WTC11 (cell line): ENCODE results near the gene OR2L2. TPM values are rescaled to one million over a fixed set of nuclear protein-coding genes. Genes with fewer than 3 reads are reported as not detected.

ENCODE experiments used
- ATAC-seq: fragments of 200-7000 bp; cut with Tn5 transposase; 2 replicates; pipeline ENCODE4 v1.10.0; 2021; ENCODE audit warnings: mild to moderate bottlenecking, moderate library complexity
- CTCF ChIA-PET: fragments of 300-600 bp; sonication (Branson Sonifier 250); formaldehyde crosslinking; loops from one replicate; lab custom pipeline; 2021; ENCODE audit warnings: antibody characterized with exemption; lab: Charles Lee
- POLR2A ChIA-PET: fragments of 350-600 bp; sonication (Branson Sonifier 250); formaldehyde crosslinking; loops from one replicate; lab custom pipeline; 2021; ENCODE audit warnings: antibody characterized with exemption; lab: Charles Lee
- DNase-seq: peaks from one replicate; pipeline ENCODE4 v3.0.0; 2021; ENCODE audit warnings: low spot score
- H3K27ac Mint-ChIP-seq: 2 replicates; pipeline ENCODE4 v1.8.0; 2021; ENCODE audit warnings: mixed read lengths
- H3K27me3 Mint-ChIP-seq: 2 replicates; pipeline ENCODE4 v1.8.0; 2021; ENCODE audit warnings: low read depth, mild to moderate bottlenecking, moderate library complexity, mixed read lengths
- H3K36me3 Mint-ChIP-seq: 2 replicates; pipeline ENCODE4 v1.8.0; 2021; ENCODE audit warnings: mixed read lengths
- H3K4me1 Mint-ChIP-seq: 2 replicates; pipeline ENCODE4 v1.8.0; 2022; ENCODE audit warnings: mixed read lengths
- H3K4me3 Mint-ChIP-seq: 2 replicates; pipeline ENCODE4 v1.8.0; 2021; ENCODE audit warnings: mild to moderate bottlenecking, moderate library complexity, mixed read lengths
- H3K9me3 Mint-ChIP-seq: 2 replicates; pipeline ENCODE4 v1.8.0; 2021; ENCODE audit warnings: mixed read lengths
- CREM ChIP-seq: sonication (generic); formaldehyde crosslinking; IDR thresholded peaks from 2 replicates; pipeline ENCODE4 v1.8.1; 2022; ENCODE audit warnings: mild to moderate bottlenecking, missing genetic modification reagents, moderate library complexity
- EMX1 ChIP-seq: fragments of 250-450 bp; sonication (Bioruptor Pico); IDR thresholded peaks from 2 replicates; pipeline ENCODE4 v1.8.0; 2021; ENCODE audit warnings: mild to moderate bottlenecking
- FOXK1 ChIP-seq: sonication (generic); formaldehyde crosslinking; IDR thresholded peaks from 2 replicates; pipeline ENCODE4 v1.8.0; 2022; ENCODE audit warnings: mild to moderate bottlenecking, moderate library complexity, missing genetic modification reagents
- GRHL2 ChIP-seq: fragments of 250-450 bp; sonication (Bioruptor Pico); IDR thresholded peaks from 2 replicates; pipeline ENCODE4 v1.8.0; 2022; ENCODE audit warnings: mild to moderate bottlenecking, moderate library complexity; ENCODE audit not compliant: insufficient replicate concordance, severe bottlenecking
- IRF2 ChIP-seq: sonication (generic); formaldehyde crosslinking; IDR thresholded peaks from 2 replicates; pipeline ENCODE4 v1.8.0; 2022; ENCODE audit warnings: low read depth, missing genetic modification reagents, borderline replicate concordance
- JAZF1 ChIP-seq: fragments of 250-450 bp; sonication (Bioruptor Pico); IDR thresholded peaks from 2 replicates; pipeline ENCODE4 v1.9.0; 2021; ENCODE audit warnings: moderate library complexity, mild to moderate bottlenecking, inconsistent platforms
- NFYB ChIP-seq: sonication (generic); formaldehyde crosslinking; conservative IDR thresholded peaks from 2 replicates; pipeline ENCODE4 v1.8.0; 2022; ENCODE audit warnings: low read depth, missing genetic modification reagents
- RORB ChIP-seq: fragments of 250-450 bp; sonication (Bioruptor Pico); IDR thresholded peaks from 2 replicates; pipeline ENCODE4 v1.9.0; 2021; ENCODE audit warnings: mild to moderate bottlenecking
- SP1 ChIP-seq: sonication (generic); formaldehyde crosslinking; conservative IDR thresholded peaks from 2 replicates; pipeline ENCODE4 v1.8.1; 2022; ENCODE audit warnings: missing genetic modification reagents
- ZMAT4 ChIP-seq: fragments of 250-450 bp; sonication (Bioruptor Pico); IDR thresholded peaks from 2 replicates; pipeline ENCODE4 v1.9.0; 2021; ENCODE audit warnings: mild to moderate bottlenecking
- ZNF232 ChIP-seq: sonication (generic); formaldehyde crosslinking; IDR thresholded peaks from 2 replicates; pipeline ENCODE4 v1.8.0; 2022; ENCODE audit warnings: mild to moderate bottlenecking, missing genetic modification reagents
- ZNF532 ChIP-seq: fragments of 250-450 bp; sonication (Bioruptor Pico); IDR thresholded peaks from 2 replicates; pipeline ENCODE4 v1.9.0; 2021; ENCODE audit warnings: mild to moderate bottlenecking, borderline replicate concordance
- ZSCAN18 ChIP-seq: fragments of 250-450 bp; sonication (Bioruptor Pico); IDR thresholded peaks from 2 replicates; pipeline ENCODE4 v2.1.2; 2022; ENCODE audit warnings: mild to moderate bottlenecking, moderate library complexity
- total RNA-seq: library from RNA; stranded (reverse); gene quantifications from 3 replicates; pipeline ENCODE4 v1.2.3, GENCODE V29; 2021
- TF ChIP-seq, protein P1 (sequence below): sonication (generic); formaldehyde crosslinking; IDR thresholded peaks from 2 replicates; pipeline ENCODE4 v1.8.1; 2023; ENCODE audit warnings: mild to moderate bottlenecking, moderate library complexity, missing genetic modification reagents
- TF ChIP-seq, protein P2 (sequence below): sonication (generic); formaldehyde crosslinking; IDR thresholded peaks from 2 replicates; pipeline ENCODE4 v1.8.0; 2022; ENCODE audit warnings: mild to moderate bottlenecking, missing genetic modification reagents
- TF ChIP-seq, protein P3 (sequence below): sonication (generic); formaldehyde crosslinking; IDR thresholded peaks from 2 replicates; pipeline ENCODE4 v1.8.1; 2023; ENCODE audit warnings: mild to moderate bottlenecking, missing genetic modification reagents
- TF ChIP-seq, protein P4 (sequence below): sonication (generic); formaldehyde crosslinking; IDR thresholded peaks from 2 replicates; pipeline ENCODE4 v1.8.0; 2022; ENCODE audit warnings: missing genetic modification reagents

OR2L2 gene
- total RNA-seq, 1 experiment from 2014 or later, result not detected

- Mint-ChIP-seq H3K9me3 (peaks cover 77% of the 10 kb centered on the region), H3K27ac (no peak overlapping the region), H3K4me3 (no peak overlapping the region), H3K36me3 (peaks cover 60% of the 10 kb centered on the region), H3K27me3 (no peaks in the 10 kb centered on the region; the same call in 1 of the 2 replicates), H3K4me1 (no peaks in the 10 kb centered on the region)
- ChIA-PET POLR2A (no interaction called here), CTCF (no interaction called here)
- DNase-seq (no peak), ATAC-seq (no peak)
- TF ChIP-seq JAZF1 (CRISPR knock-in tag) (no peak), ZNF532 (CRISPR knock-in tag) (no peak), GRHL2 (CRISPR knock-in tag) (no peak), ZMAT4 (CRISPR knock-in tag) (no peak), SP1 (no peak), RORB (CRISPR knock-in tag) (no peak), ZNF232 (CRISPR knock-in tag) (no peak), FOXK1 (CRISPR knock-in tag) (no peak), IRF2 (no peak), ZSCAN18 (CRISPR knock-in tag) (no peak), CREM (CRISPR knock-in tag) (no peak), NFYB (CRISPR knock-in tag) (no peak), EMX1 (no peak)
- TF ChIP-seq, protein P1, sequence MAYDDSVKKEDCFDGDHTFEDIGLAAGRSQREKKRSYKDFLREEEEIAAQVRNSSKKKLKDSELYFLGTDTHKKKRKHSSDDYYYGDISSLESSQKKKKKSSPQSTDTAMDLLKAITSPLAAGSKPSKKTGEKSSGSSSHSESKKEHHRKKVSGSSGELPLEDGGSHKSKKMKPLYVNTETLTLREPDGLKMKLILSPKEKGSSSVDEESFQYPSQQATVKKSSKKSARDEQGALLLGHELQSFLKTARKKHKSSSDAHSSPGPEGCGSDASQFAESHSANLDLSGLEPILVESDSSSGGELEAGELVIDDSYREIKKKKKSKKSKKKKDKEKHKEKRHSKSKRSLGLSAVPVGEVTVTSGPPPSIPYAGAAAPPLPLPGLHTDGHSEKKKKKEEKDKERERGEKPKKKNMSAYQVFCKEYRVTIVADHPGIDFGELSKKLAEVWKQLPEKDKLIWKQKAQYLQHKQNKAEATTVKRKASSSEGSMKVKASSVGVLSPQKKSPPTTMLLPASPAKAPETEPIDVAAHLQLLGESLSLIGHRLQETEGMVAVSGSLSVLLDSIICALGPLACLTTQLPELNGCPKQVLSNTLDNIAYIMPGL (CRISPR knock-in tag), result no peak
- TF ChIP-seq, protein P2, sequence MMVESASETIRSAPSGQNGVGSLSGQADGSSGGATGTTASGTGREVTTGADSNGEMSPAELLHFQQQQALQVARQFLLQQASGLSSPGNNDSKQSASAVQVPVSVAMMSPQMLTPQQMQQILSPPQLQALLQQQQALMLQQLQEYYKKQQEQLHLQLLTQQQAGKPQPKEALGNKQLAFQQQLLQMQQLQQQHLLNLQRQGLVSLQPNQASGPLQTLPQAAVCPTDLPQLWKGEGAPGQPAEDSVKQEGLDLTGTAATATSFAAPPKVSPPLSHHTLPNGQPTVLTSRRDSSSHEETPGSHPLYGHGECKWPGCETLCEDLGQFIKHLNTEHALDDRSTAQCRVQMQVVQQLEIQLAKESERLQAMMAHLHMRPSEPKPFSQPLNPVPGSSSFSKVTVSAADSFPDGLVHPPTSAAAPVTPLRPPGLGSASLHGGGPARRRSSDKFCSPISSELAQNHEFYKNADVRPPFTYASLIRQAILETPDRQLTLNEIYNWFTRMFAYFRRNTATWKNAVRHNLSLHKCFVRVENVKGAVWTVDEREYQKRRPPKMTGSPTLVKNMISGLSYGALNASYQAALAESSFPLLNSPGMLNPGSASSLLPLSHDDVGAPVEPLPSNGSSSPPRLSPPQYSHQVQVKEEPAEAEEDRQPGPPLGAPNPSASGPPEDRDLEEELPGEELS (CRISPR knock-in tag), result no peak
- TF ChIP-seq, protein P3, sequence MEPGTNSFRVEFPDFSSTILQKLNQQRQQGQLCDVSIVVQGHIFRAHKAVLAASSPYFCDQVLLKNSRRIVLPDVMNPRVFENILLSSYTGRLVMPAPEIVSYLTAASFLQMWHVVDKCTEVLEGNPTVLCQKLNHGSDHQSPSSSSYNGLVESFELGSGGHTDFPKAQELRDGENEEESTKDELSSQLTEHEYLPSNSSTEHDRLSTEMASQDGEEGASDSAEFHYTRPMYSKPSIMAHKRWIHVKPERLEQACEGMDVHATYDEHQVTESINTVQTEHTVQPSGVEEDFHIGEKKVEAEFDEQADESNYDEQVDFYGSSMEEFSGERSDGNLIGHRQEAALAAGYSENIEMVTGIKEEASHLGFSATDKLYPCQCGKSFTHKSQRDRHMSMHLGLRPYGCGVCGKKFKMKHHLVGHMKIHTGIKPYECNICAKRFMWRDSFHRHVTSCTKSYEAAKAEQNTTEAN, result no peak
- TF ChIP-seq, protein P4, sequence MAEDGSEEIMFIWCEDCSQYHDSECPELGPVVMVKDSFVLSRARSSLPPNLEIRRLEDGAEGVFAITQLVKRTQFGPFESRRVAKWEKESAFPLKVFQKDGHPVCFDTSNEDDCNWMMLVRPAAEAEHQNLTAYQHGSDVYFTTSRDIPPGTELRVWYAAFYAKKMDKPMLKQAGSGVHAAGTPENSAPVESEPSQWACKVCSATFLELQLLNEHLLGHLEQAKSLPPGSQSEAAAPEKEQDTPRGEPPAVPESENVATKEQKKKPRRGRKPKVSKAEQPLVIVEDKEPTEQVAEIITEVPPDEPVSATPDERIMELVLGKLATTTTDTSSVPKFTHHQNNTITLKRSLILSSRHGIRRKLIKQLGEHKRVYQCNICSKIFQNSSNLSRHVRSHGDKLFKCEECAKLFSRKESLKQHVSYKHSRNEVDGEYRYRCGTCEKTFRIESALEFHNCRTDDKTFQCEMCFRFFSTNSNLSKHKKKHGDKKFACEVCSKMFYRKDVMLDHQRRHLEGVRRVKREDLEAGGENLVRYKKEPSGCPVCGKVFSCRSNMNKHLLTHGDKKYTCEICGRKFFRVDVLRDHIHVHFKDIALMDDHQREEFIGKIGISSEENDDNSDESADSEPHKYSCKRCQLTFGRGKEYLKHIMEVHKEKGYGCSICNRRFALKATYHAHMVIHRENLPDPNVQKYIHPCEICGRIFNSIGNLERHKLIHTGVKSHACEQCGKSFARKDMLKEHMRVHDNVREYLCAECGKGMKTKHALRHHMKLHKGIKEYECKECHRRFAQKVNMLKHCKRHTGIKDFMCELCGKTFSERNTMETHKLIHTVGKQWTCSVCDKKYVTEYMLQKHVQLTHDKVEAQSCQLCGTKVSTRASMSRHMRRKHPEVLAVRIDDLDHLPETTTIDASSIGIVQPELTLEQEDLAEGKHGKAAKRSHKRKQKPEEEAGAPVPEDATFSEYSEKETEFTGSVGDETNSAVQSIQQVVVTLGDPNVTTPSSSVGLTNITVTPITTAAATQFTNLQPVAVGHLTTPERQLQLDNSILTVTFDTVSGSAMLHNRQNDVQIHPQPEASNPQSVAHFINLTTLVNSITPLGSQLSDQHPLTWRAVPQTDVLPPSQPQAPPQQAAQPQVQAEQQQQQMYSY (CRISPR knock-in tag), result no peak
Measured at GRCh38 chr1:248015803-248016202, 14.1 kb upstream of the OR2L2 start.
